ENCODE measurements around the gene FBXW8. TPM values are rescaled to one million over a fixed set of nuclear protein-coding genes. Genes with fewer than 3 reads are reported as not detected.

Gene FBXW8
- total RNA-seq, 2 donors from 2014 or later: 12.6 to 25.0 TPM

- Histone ChIP-seq H3K9me3 (no peaks in the 10 kb centered on the region), H3K4me1 (ENCODE audit: control insufficient read depth in 1 of 2, low read depth in 2 of 2) (no peaks in the 10 kb centered on the region), H3K36me3 (no peaks in the 10 kb centered on the region), H3K27ac (no peak overlapping the region), H3K4me3 (peak overlapping the region; percentile 25), H3K27me3 (replicated peaks; ENCODE audit: insufficient read depth) (no peaks in the 10 kb centered on the region)
- ATAC-seq (ENCODE audit: insufficient number of reproducible peaks, low FRiP score, low read depth) (no peak), DNase-seq (ENCODE audit: low spot score) (no peak)
- no peak for TF ChIP-seq CTCF (IDR thresholded peaks at IDR 0.05)
These were observed 152.6 kb downstream of the FBXW8 start for GRCh38 chr12:117063162-117063911.

GRCh38 chr12:117064049-117064448 is 153.3 kb downstream of the FBXW8 start:
- Histone ChIP-seq H3K4me1 (ENCODE audit: control insufficient read depth in 1 of 2, low read depth in 2 of 2) (no peaks in the 10 kb centered on the region), H3K27me3 (replicated peaks; ENCODE audit: insufficient read depth) (no peaks in the 10 kb centered on the region), H3K27ac (no peak overlapping the region), H3K36me3 (no peaks in the 10 kb centered on the region), H3K4me3 (no peak overlapping the region), H3K9me3 (no peaks in the 10 kb centered on the region)
- ATAC-seq (ENCODE audit: insufficient number of reproducible peaks, low FRiP score, low read depth): no peak
- no peak for DNase-seq (ENCODE audit: low spot score)
- TF ChIP-seq CTCF (IDR thresholded peaks at IDR 0.05): no peak

GRCh38 chr12:117064596-117064995 is 153.8 kb downstream of the FBXW8 start:
- Histone ChIP-seq H3K36me3 (no peaks in the 10 kb centered on the region), H3K4me3 (no peak overlapping the region), H3K27me3 (replicated peaks; ENCODE audit: insufficient read depth) (no peaks in the 10 kb centered on the region), H3K27ac (no peak overlapping the region), H3K4me1 (ENCODE audit: control insufficient read depth in 1 of 2, low read depth in 2 of 2) (no peaks in the 10 kb centered on the region), H3K9me3 (no peaks in the 10 kb centered on the region)
- no peak for TF ChIP-seq CTCF (IDR thresholded peaks at IDR 0.05)
- DNase-seq (ENCODE audit: low spot score) (no peak), ATAC-seq (ENCODE audit: insufficient number of reproducible peaks, low FRiP score, low read depth) (no peak)

GRCh38 chr12:117067016-117067415 is 156.3 kb downstream of the FBXW8 start:
- DNase-seq (ENCODE audit: low spot score): no peak
- H3K9me3 ChIP-seq: no peaks in the 10 kb centered on the region
- H3K4me3 ChIP-seq: no peak overlapping the region
- no peak overlapping the region for H3K27ac ChIP-seq
- no peaks in the 10 kb centered on the region for H3K27me3 ChIP-seq (replicated peaks; ENCODE audit: insufficient read depth)
- H3K36me3 ChIP-seq: no peaks in the 10 kb centered on the region
- TF ChIP-seq CTCF (IDR thresholded peaks at IDR 0.05): no peak
- H3K4me1 ChIP-seq (ENCODE audit: control insufficient read depth in 1 of 2, low read depth in 2 of 2): no peaks in the 10 kb centered on the region
- no peak for ATAC-seq (ENCODE audit: insufficient number of reproducible peaks, low FRiP score, low read depth)

DNA sequence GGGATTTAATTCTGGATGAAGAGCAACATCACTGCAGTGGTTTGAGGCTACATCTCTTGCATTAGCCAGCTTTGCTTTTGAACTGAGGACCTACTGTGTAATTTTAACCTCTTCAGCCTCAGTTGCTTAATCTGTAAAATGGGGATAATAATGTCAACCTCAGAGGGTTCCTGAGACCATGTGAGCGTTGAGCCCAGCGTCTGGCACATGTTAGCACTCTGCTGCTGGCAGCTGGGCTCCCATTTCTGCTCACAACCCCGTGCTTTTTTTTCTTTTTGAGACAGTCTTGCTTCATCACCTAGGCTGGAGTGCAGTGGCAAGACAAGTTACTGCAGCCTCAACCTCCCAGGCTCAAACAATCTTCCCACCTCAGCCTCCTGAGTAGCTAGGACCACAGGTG is 156.9 kb downstream of the FBXW8 start:
- no peak for ATAC-seq (ENCODE audit: insufficient number of reproducible peaks, low FRiP score, low read depth)
- TF ChIP-seq CTCF (IDR thresholded peaks at IDR 0.05): no peak
- H3K9me3 ChIP-seq: no peaks in the 10 kb centered on the region
- H3K4me1 ChIP-seq (ENCODE audit: control insufficient read depth in 1 of 2, low read depth in 2 of 2): no peaks in the 10 kb centered on the region
- H3K27me3 ChIP-seq (replicated peaks; ENCODE audit: insufficient read depth): no peaks in the 10 kb centered on the region
- DNase-seq (ENCODE audit: low spot score): no peak
- no peak overlapping the region for H3K4me3 ChIP-seq
- no peaks in the 10 kb centered on the region for H3K36me3 ChIP-seq
- H3K27ac ChIP-seq: no peak overlapping the region

Data from thoracic aorta (tissue), 2 donors.